Endothelial cell of umbilical vein (primary cell): ENCODE measurements around the gene PAN3. TPM values are rescaled to one million over a fixed set of nuclear protein-coding genes. Genes with fewer than 3 reads are reported as not detected.

Source experiments
- BruUV-seq: library from RNA; stranded (reverse); fragments of 400-500 nt; replicated peaks from 2 replicates; lab custom pipeline; 2021; lab: Mats Ljungman, UMichigan
- CTCF ChIA-PET: fragments of 300-600, 350-600 bp; sonication (Branson Sonifier 250); formaldehyde crosslinking; loops from one replicate; lab custom pipeline; 2021; ENCODE audit warnings: antibody characterized with exemption, inconsistent platforms; lab: Charles Lee
- POLR2A ChIA-PET: fragments of 300-600, 350-600 bp; sonication (Branson Sonifier 250); formaldehyde crosslinking; loops from one replicate; lab custom pipeline; 2021; ENCODE audit warnings: antibody characterized with exemption, inconsistent platforms; lab: Charles Lee
- DNase-seq: peaks from one replicate; pipeline ENCODE4 v3.0.0-alpha.2; 2011; ENCODE audit warnings: low read depth, low spot score
- FAIRE-seq: peaks from 2 replicates; lab custom pipeline; 2011; peaks lifted over from hg19 to GRCh38; lab: Jason Lieb, UNC
- H2AFZ ChIP-seq: 2 replicates; pipeline ENCODE4 v1.6.0; 2012; ENCODE audit warnings: low read depth, low read length, control low read depth, inconsistent platforms
- H3K27ac ChIP-seq: 2 replicates; pipeline ENCODE4 v1.5.1; 2011; ENCODE audit warnings: low read depth, mild to moderate bottlenecking, control low read depth, low read length, moderate library complexity; ENCODE audit not compliant: insufficient read depth
- H3K27me3 ChIP-seq, 2 experiments: 2 replicates each; pipeline versions ENCODE4 v1.6.0 to v1.6.1; 2011; ENCODE audit warnings: low read length in 2 of 2, mixed read lengths in 1 of 2; ENCODE audit not compliant: control insufficient read depth in 2 of 2, insufficient read depth in 2 of 2
- H3K36me3 ChIP-seq, 2 experiments: 2 replicates in 1 of 2; 3 replicates in 1 of 2; pipeline ENCODE4 v1.5.1; 2011; ENCODE audit warnings: low read length in 2 of 2, mild to moderate bottlenecking in 1 of 2, moderate library complexity in 1 of 2; ENCODE audit not compliant: control insufficient read depth in 2 of 2, insufficient read depth in 2 of 2; ENCODE audit errors: extremely low read depth in 1 of 2
- H3K4me1 ChIP-seq: 3 replicates; pipeline ENCODE4 v1.5.1; 2011; ENCODE audit warnings: mild to moderate bottlenecking, low read length; ENCODE audit not compliant: control insufficient read depth, insufficient read depth; ENCODE audit errors: extremely low read depth
- H3K4me2 ChIP-seq: 2 replicates; pipeline ENCODE4 v1.6.1; 2011; ENCODE audit warnings: low read length, control low read depth, mixed read lengths; ENCODE audit not compliant: insufficient read depth
- H3K4me3 ChIP-seq, 3 experiments: fragments of 200-600 bp in 1 of 3; sonication (generic), shearing (Covaris generic) in 1 of 3; replicated peaks in 1 of 3; 2 replicates each; pipeline ENCODE4 v1.5.1; 2011 to 2016; ENCODE audit warnings: control low read depth in 3 of 3, low read length in 3 of 3, mild to moderate bottlenecking in 2 of 3, inconsistent platforms in 1 of 3, low read depth in 1 of 3, moderate library complexity in 1 of 3; ENCODE audit not compliant: insufficient read depth in 1 of 3
- H3K79me2 ChIP-seq: 2 replicates; pipeline ENCODE4 v1.6.0; 2012; ENCODE audit warnings: low read length, inconsistent platforms; ENCODE audit not compliant: control insufficient read depth, insufficient read depth
- H3K9ac ChIP-seq: replicated peaks from 2 replicates; pipeline ENCODE3; 2011; ENCODE audit warnings: low read length, control low read depth; ENCODE audit not compliant: insufficient read depth; ENCODE audit errors: extremely low read depth
- H3K9me1 ChIP-seq: replicated peaks from 3 replicates; pipeline ENCODE4 v1.6.0; 2011; ENCODE audit warnings: mild to moderate bottlenecking, low read length; ENCODE audit not compliant: control insufficient read depth, insufficient read depth; ENCODE audit errors: extremely low read depth
- H3K9me3 ChIP-seq: replicated peaks from 2 replicates; pipeline ENCODE4 v1.5.1; 2012; ENCODE audit warnings: low read length, inconsistent platforms; ENCODE audit not compliant: control insufficient read depth, insufficient read depth
- H4K20me1 ChIP-seq: replicated peaks from 2 replicates; pipeline ENCODE3; 2011; ENCODE audit warnings: mild to moderate bottlenecking, low read length; ENCODE audit not compliant: control insufficient read depth, insufficient read depth; ENCODE audit errors: extremely low read depth
- EZH2 ChIP-seq: IDR thresholded peaks from 2 replicates; pipeline ENCODE4 v1.6.1; 2012; ENCODE audit warnings: borderline replicate concordance, low read depth, mild to moderate bottlenecking, moderate library complexity, low read length, inconsistent platforms; ENCODE audit not compliant: severe bottlenecking
- FOS ChIP-seq: IDR thresholded peaks from 2 replicates; pipeline ENCODE4 v1.6.1; 2011; ENCODE audit warnings: mild to moderate bottlenecking, low read length, moderate library complexity, borderline replicate concordance; ENCODE audit not compliant: insufficient read depth
- GATA2 ChIP-seq: IDR thresholded peaks from 2 replicates; pipeline ENCODE4 v1.7.0; 2011; ENCODE audit warnings: low read depth, mild to moderate bottlenecking, moderate library complexity, mixed read lengths, low read length; ENCODE audit not compliant: insufficient read length, insufficient read depth
- JUN ChIP-seq: IDR thresholded peaks from 2 replicates; pipeline ENCODE4 v1.6.1; 2011; ENCODE audit warnings: borderline replicate concordance, low read depth; ENCODE audit not compliant: insufficient read length, insufficient read depth
- MYC ChIP-seq: IDR thresholded peaks from one replicate; pipeline ENCODE4 v1.6.1; 2011; ENCODE audit warnings: mild to moderate bottlenecking, low read depth, low read length
- POLR2A ChIP-seq: IDR thresholded peaks from 2 replicates; pipeline ENCODE4 v1.6.1; 2012; ENCODE audit warnings: low read depth, mild to moderate bottlenecking, control low read depth, low read length
- POLR2AphosphoS5 ChIP-seq: IDR thresholded peaks from 2 replicates; pipeline ENCODE4 v1.6.1; 2012; ENCODE audit warnings: low read depth, mild to moderate bottlenecking, control low read depth, low read length, moderate library complexity; ENCODE audit not compliant: insufficient read depth
- dilution Hi-C: fragments of 300-500 bp; cut with MboI; formaldehyde crosslinking; loops from one replicate; pipeline ENCODE4 v1.15.0; 2019; ENCODE audit warnings: low sequenced_read_pairs; ENCODE audit not compliant: extremely low pct_ligation_motif_present
- intact Hi-C: fragments of 100-400 bp; cut with micrococcal nuclease; formaldehyde crosslinking; loops from one replicate; pipeline ENCODE4 v1.10.0; 2022
- polyA plus RNA-seq, 4 experiments: library from polyadenylated mRNA; depleted of rRNA in 3 of 4; stranded (reverse) in 3 of 4; unstranded in 1 of 4; fragments of >200 nt; gene quantifications; 2 replicates each; pipeline versions ENCODE4 v1.2.1 to v1.2.3, GENCODE V29; 2011 to 2012; ENCODE audit warnings: missing spikeins in 1 of 4
- total RNA-seq: library from RNA; stranded (reverse); gene quantifications from 2 replicates; pipeline ENCODE4 v1.2.3, GENCODE V29; 2021
- TF ChIP-seq, protein P1 (sequence below), 2 donors: IDR thresholded peaks; 1 replicate in 1 of 2; 2 replicates in 1 of 2; pipeline ENCODE4 v1.5.1; 2011; ENCODE audit warnings: low read length in 2 of 2, mild to moderate bottlenecking in 2 of 2, moderate library complexity in 2 of 2, control low read depth in 1 of 2, inconsistent platforms in 1 of 2, low read depth in 1 of 2; ENCODE audit not compliant: insufficient read depth in 1 of 2; ENCODE audit errors: extremely low read depth in 1 of 2
- TF ChIP-seq, protein P2 (sequence below): IDR thresholded peaks from 2 replicates; pipeline ENCODE4 v1.6.1; 2011; ENCODE audit not compliant: insufficient read depth, insufficient read length

Gene PAN3
- total and polyA plus RNA-seq, 2 donors (not counting 3 experiments of a cell fraction or from before 2014, with no cell fraction given), result 8.5 to 31.9 TPM

DNA sequence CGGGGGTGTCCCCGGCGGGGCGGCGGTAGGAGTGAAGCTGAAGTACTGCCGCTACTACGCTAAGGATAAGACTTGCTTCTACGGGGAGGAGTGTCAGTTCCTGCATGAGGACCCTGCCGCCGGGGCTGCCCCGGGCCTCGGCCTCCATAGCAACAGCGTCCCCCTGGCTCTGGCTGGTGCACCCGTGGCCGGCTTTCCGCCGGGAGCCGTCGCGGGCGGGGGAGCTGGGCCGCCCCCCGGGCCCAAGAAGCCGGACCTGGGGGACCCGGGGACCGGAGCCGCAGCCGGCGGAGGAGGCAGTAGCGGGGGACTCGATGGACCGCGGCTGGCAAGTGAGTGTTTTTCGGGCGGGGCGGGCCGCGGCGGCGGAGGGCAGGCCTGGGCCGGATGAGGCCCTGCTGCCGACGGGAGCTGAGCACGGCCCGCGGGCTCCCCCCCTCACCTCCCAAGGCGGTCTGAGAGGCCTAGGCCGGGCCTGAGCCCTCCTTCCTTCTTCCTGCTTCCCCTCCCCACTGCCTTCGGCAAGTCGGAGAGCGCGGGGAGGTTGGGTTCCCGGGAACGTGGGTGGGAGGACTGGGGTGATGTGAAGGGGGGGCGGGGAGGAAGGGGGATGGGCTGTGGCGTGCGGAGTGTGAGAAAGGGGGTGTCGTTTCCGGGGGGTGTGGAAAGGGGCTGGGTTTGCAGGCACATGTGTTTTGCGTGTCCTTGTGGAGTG, 568 bp downstream of the PAN3 start:
- TF ChIP-seq POLR2AphosphoS5 (peak; percentile 64), JUN (no peak), FOS (no peak), MYC (peak; percentile 68), GATA2 (no peak), EZH2 (no peak), POLR2A (no peak)
- TF ChIP-seq, protein P1, sequence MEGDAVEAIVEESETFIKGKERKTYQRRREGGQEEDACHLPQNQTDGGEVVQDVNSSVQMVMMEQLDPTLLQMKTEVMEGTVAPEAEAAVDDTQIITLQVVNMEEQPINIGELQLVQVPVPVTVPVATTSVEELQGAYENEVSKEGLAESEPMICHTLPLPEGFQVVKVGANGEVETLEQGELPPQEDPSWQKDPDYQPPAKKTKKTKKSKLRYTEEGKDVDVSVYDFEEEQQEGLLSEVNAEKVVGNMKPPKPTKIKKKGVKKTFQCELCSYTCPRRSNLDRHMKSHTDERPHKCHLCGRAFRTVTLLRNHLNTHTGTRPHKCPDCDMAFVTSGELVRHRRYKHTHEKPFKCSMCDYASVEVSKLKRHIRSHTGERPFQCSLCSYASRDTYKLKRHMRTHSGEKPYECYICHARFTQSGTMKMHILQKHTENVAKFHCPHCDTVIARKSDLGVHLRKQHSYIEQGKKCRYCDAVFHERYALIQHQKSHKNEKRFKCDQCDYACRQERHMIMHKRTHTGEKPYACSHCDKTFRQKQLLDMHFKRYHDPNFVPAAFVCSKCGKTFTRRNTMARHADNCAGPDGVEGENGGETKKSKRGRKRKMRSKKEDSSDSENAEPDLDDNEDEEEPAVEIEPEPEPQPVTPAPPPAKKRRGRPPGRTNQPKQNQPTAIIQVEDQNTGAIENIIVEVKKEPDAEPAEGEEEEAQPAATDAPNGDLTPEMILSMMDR (IDR thresholded peaks at IDR 0.05; ENCODE audit: extremely low read depth in 1 of 2, insufficient read depth in 1 of 2, low read depth in 1 of 2, low read length in 2 of 2), result no peak
- TF ChIP-seq, protein P2, sequence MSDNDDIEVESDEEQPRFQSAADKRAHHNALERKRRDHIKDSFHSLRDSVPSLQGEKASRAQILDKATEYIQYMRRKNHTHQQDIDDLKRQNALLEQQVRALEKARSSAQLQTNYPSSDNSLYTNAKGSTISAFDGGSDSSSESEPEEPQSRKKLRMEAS, result peak; percentile 31
- DNase-seq, result peak; percentile 87
- intact Hi-C loops (loop anchor here (2.0 to 10.0 kb wide), 4 partner anchors 120 to 498 kb away; partner anchors contain the start of gene FLT1), dilution Hi-C loops (no loop called here)
- Histone ChIP-seq H3K27ac (peak overlapping the region; percentile 93), H3K27me3 (no peaks in the 10 kb centered on the region), H3K9me3 (no peaks in the 10 kb centered on the region), H3K4me2 (peak overlapping the region; percentile 35), H3K9ac (peak overlapping the region; percentile 98), H3K4me3 (peak overlapping the region; percentile 78 to 99 (median 95)), H3K36me3 (no peaks in the 10 kb centered on the region), H4K20me1 (peaks cover 9% of the 10 kb centered on the region), H2AFZ (peak overlapping the region; percentile 52), H3K4me1 (peaks cover 20% of the 10 kb centered on the region), H3K79me2 (peaks cover 54% of the 10 kb centered on the region), H3K9me1 (no peaks in the 10 kb centered on the region)
- TSS peak; percentile 6 for BruUV-seq
- peak; percentile 63 for FAIRE-seq
- POLR2A ChIA-PET, result no interaction called here
- CTCF ChIA-PET, result interaction anchor here (1.0 to 1.5 kb wide), 2 partner anchors 9 to 141 kb away, joined by 3 read pairs; no protein-coding TSS in a partner anchor
